GM23248 (cell line): ENCODE data around the gene CHRNA10. TPM values are rescaled to one million over a fixed set of nuclear protein-coding genes. Genes with fewer than 3 reads are reported as not detected.
"Not testable (repeated sequence)": the region's sequence is repeated elsewhere in the genome, so short reads cannot be mapped to it uniquely, and the experiment has no call there.

Experiments
- DNase-seq: peaks from one replicate; pipeline ENCODE4 v3.0.0-alpha.2; 2015
- H2AFZ ChIP-seq: fragments of 200-600 bp; sonication (generic); 2 replicates; pipeline ENCODE4 v1.6.1; 2016; ENCODE audit warnings: antibody characterized with exemption
- H3F3A ChIP-seq: fragments of 200-600 bp; sonication (generic); 2 replicates; pipeline ENCODE4 v1.6.1; 2016; ENCODE audit warnings: mild to moderate bottlenecking, antibody characterized with exemption, mixed run types; ENCODE audit not compliant: insufficient read depth
- H3K27ac ChIP-seq: fragments of 200-600 bp; sonication (generic); 2 replicates; pipeline ENCODE4 v1.5.1; 2016; ENCODE audit warnings: mild to moderate bottlenecking
- H3K27me3 ChIP-seq: fragments of 200-600 bp; sonication (generic); replicated peaks from 2 replicates; pipeline ENCODE4 v1.6.1; 2016; ENCODE audit warnings: mild to moderate bottlenecking; ENCODE audit not compliant: insufficient read depth
- H3K36me3 ChIP-seq: fragments of 200-600 bp; sonication (generic); 2 replicates; pipeline ENCODE4 v1.6.1; 2016; ENCODE audit warnings: low read depth, mild to moderate bottlenecking
- H3K4me1 ChIP-seq: fragments of 200-600 bp; sonication (generic); 2 replicates; pipeline ENCODE4 v1.6.1; 2016; ENCODE audit warnings: mild to moderate bottlenecking; ENCODE audit not compliant: insufficient read depth
- H3K4me2 ChIP-seq: fragments of 200-600 bp; sonication (generic); one replicate; pipeline ENCODE4 v1.6.1; 2016; ENCODE audit warnings: mild to moderate bottlenecking; ENCODE audit not compliant: unreplicated experiment
- H3K4me3 ChIP-seq: fragments of 200-600 bp; sonication (generic); 2 replicates; pipeline ENCODE4 v1.5.1; 2016; ENCODE audit warnings: mild to moderate bottlenecking
- H3K79me2 ChIP-seq: fragments of 200-600 bp; sonication (generic); 2 replicates; pipeline ENCODE4 v1.6.1; 2016; ENCODE audit warnings: mild to moderate bottlenecking; ENCODE audit not compliant: insufficient read depth
- H3K9ac ChIP-seq: fragments of 200-600 bp; sonication (generic); 2 replicates; pipeline ENCODE4 v1.6.1; 2016; ENCODE audit warnings: mild to moderate bottlenecking
- H3K9me2 ChIP-seq: fragments of 200-600 bp; sonication (generic); 2 replicates; pipeline ENCODE4 v1.6.1; 2016; ENCODE audit warnings: mixed run types, mild to moderate bottlenecking, moderate library complexity; ENCODE audit not compliant: insufficient read depth
- H3K9me3 ChIP-seq: fragments of 200-600 bp; sonication (generic); one replicate; pipeline ENCODE4 v1.6.1; 2017; ENCODE audit warnings: low read depth
- H4K20me1 ChIP-seq: fragments of 200-600 bp; sonication (generic); 2 replicates; pipeline ENCODE4 v1.6.0; 2016; ENCODE audit not compliant: insufficient read depth
- EZH2 ChIP-seq: fragments of 200-600 bp; sonication (generic); IDR thresholded peaks from 2 replicates; pipeline ENCODE4 v1.6.1; 2018; ENCODE audit warnings: antibody characterized with exemption, mild to moderate bottlenecking; ENCODE audit not compliant: insufficient read depth, poor library complexity, severe bottlenecking
- EZH2phosphoT487 ChIP-seq: fragments of 200-600 bp; sonication (generic); IDR thresholded peaks from 2 replicates; pipeline ENCODE4 v1.6.1; 2018; ENCODE audit warnings: antibody characterized with exemption, moderate library complexity, mild to moderate bottlenecking, low read depth; ENCODE audit not compliant: insufficient read depth
- WGBS, 2 experiments: methylation state at CpG; one replicate each; pipeline ENCODE4 v1.1.6; 2015 to 2017; ENCODE audit warnings: low lambda C conversion rate in 2 of 2, low coverage in 1 of 2; ENCODE audit errors: missing lambda C conversion rate in 2 of 2; 5-methylcytosine and 5-hydroxymethylcytosine counted together
- in situ Hi-C: fragments of 300-500 bp; cut with MboI; formaldehyde crosslinking; loops from 2 replicates; pipeline ENCODE4 v1.15.0; 2020
- polyA plus RNA-seq: library from polyadenylated mRNA; unstranded; fragments of >200 nt; fragmentation: Nextera tagmentation; extraction: Ambion mirVana; gene quantifications from 2 replicates; pipeline ENCODE4 v1.2.1, GENCODE V29; 2016
- total RNA-seq: library from RNA; depleted of rRNA; stranded (reverse); fragments of >200 nt; shearing (Covaris generic); gene quantifications from 2 replicates; pipeline ENCODE4 v1.2.3, GENCODE V29; 2014

The CHRNA10 gene
- total and polyA plus RNA-seq, 2 experiments from 2014 or later = 0.28 to 0.65 TPM

DNA sequence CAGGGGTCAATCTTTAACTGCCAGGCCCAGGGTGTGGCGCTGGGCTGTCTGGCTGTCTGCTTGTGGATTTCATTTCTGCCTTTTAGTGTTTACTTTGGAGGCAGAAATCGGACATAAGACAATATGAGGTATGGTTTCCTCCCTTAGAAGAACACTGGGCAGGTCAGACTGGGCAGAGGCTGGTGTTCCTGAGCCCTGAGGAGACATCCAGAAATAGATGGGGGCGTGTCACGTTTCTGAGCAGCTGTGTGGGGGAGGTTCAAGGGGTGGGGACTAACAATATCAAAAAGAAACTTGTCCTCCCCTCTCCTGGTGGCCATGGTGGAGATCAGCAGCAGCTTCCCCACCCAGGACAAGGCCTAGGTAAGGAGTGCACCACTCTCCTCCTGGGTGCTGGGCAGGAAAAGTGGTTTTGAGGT, 26.4 kb downstream of the CHRNA10 start, which contains the start of gene ART1:
ART1 (plus strand) TSS at position 312 of the 419 bp plus-strand sequence. CDS start 14,086 bp downstream, outside the sequence.
- Histone ChIP-seq H3K27me3 (peaks cover 22% of the 10 kb centered on the region), H3K4me3 (no peak within 1 kb of the TSS), H3K9me2 (no peaks in the 10 kb centered on the region), H4K20me1 (no peaks in the 10 kb centered on the region), H2AFZ (no peak within 1 kb of the TSS), H3K4me2 (no peak within 1 kb of the TSS), H3K9ac (no peak within 1 kb of the TSS), H3K36me3 (no peaks in the 10 kb centered on the region), H3K4me1 (no peaks in the 10 kb centered on the region), H3K9me3 (no peaks in the 10 kb centered on the region), H3F3A (no peaks in the 10 kb centered on the region), H3K79me2 (no peaks in the 10 kb centered on the region), H3K27ac (no peak within 1 kb of the TSS)
- in situ Hi-C loops = no loop called here
- TF ChIP-seq EZH2 = no peak
- no peak for TF ChIP-seq EZH2phosphoT487
- peak; percentile 19 for DNase-seq
- WGBS, 2 experiments = 59 to 66% methylated on average over 4 of the region's 4 CpGs

DNA sequence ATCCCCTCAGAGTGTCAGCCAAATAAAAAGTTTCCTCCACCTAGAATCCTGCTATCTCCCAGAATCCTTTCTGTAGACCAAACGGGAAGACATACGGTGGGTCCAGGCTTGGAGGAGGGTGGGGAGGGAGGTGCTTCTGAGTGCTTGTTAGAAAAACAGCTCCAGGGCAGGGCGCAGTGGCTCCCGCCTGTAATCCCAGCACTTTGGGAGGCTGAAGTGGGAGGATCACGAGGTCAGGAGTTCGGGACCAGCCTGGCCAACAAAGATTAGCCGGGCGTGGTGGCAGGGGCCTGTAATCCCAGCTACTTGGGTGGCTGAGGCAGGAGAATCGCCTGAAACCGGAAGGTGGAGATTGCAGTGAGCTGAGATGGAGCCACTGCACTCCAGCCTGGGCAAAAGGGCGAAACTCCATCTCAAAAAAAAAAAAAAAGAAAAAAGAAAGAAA, 28.1 kb downstream of the CHRNA10 start:
- H3K9ac ChIP-seq, H3F3A ChIP-seq, H3K79me2 ChIP-seq, H3K9me2 ChIP-seq, H4K20me1 ChIP-seq, in situ Hi-C loops, H3K4me3 ChIP-seq, H3K36me3 ChIP-seq, DNase-seq, H3K4me2 ChIP-seq, H3K4me1 ChIP-seq, H2AFZ ChIP-seq, H3K27ac ChIP-seq, H3K9me3 ChIP-seq: not testable (repeated sequence)
- WGBS, 2 experiments = 53 to 55% methylated on average over 10 to 11 of the region's 11 CpGs
- H3K27me3 ChIP-seq = peaks cover 16% of the 10 kb centered on the region

DNA sequence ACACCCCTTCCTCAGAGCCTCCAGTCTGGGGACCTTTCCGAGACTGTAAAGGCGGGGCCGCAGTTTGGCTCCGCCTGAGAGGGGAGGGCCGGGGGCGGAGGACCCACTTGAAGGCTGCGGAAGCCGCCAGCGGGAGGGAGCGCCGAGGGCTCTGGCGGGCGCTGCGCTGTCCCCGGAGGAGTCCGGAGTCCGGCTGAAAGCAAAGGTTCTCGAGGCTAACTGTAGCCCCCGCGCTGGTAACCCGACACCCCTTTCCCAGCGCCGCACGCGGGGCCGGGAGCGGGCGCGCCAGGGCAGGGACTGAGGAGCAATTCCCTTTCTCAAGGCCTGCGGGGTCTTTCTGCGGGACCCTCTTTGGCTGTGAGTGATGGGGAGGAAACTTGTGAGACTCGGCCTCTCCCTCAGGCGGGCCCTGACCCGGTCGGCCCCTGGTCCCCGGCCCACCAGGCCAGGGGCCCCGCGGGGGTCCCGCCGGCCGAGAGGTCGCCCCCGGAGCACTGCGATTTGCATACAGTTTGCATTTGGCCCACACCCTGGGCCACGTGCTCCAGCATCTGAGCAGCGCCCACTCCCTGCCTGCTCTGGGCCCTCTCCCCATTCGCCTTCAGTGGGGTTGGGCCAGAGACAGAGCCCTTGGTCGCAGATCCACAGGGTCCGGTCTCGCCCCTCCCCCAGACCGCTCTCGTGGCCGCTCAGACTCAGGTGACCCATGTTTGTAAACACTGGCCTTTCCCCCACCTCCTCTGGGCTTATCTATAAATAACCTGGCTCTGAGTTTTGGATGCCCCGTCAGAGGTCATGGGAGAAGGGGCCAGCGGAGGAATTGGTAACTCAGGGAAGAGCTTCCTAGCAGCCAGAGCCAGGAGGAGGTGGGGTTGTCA, 28.9 kb downstream of the CHRNA10 start:
- WGBS, 2 experiments = 3 to 4% methylated on average over 47 to 55 of the region's 55 CpGs
- Histone ChIP-seq H2AFZ (peak overlapping the region; percentile 86), H3K4me1 (no peaks in the 10 kb centered on the region), H3K27ac (no peak overlapping the region), H3K9me2 (no peaks in the 10 kb centered on the region), H3K4me3 (peak overlapping the region; percentile 69), H3K9ac (peak overlapping the region; percentile 54), H3K9me3 (no peaks in the 10 kb centered on the region), H3K79me2 (no peaks in the 10 kb centered on the region), H3K27me3 (peaks cover 16% of the 10 kb centered on the region), H4K20me1 (no peaks in the 10 kb centered on the region), H3K4me2 (peak overlapping the region; percentile 86), H3F3A (no peaks in the 10 kb centered on the region), H3K36me3 (no peaks in the 10 kb centered on the region)
- in situ Hi-C loops = no loop called here
- peak; percentile 69 for DNase-seq
- no peak for TF ChIP-seq EZH2phosphoT487
- TF ChIP-seq EZH2 = no peak

DNA sequence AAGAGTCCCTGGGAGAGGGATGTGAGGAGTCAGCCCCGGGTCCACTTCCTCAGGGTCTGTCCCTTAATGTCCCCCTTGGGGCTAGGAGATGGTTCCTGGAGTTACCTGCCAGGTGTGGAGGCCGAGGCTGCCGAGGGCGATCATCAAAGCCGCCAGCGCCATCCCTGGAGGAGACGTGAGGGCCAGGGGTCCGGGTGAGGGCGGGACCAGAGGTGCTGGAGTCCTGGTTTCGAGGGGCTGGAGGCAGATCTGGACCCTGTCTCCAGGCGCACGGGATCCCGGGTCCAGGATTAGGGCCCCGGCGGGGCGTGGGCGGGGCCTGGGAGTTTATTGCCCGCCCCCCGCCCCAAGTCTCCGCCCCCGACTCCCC, 29.5 kb downstream of the CHRNA10 start, which contains the start of gene ART5:
ART5 (minus strand) TSS at position 292 of the 370 bp plus-strand sequence; CDS start at position 162, 130 bp downstream.
- Histone ChIP-seq H3K4me1 (no peaks in the 10 kb centered on the region), H3F3A (no peaks in the 10 kb centered on the region), H3K27me3 (peaks cover 16% of the 10 kb centered on the region), H3K79me2 (no peaks in the 10 kb centered on the region), H3K9me2 (no peaks in the 10 kb centered on the region), H3K27ac (no peak within 1 kb of the TSS), H3K9me3 (no peaks in the 10 kb centered on the region), H3K4me2 (peak within 1 kb of the TSS; percentile 86), H2AFZ (peak within 1 kb of the TSS; percentile 86), H3K4me3 (peak within 1 kb of the TSS; percentile 69), H3K36me3 (no peaks in the 10 kb centered on the region), H4K20me1 (no peaks in the 10 kb centered on the region), H3K9ac (peak within 1 kb of the TSS; percentile 54)
- no peak for DNase-seq
- in situ Hi-C loops = no loop called here
- TF ChIP-seq EZH2phosphoT487 (no peak), EZH2 (no peak)
- WGBS, 2 experiments = 9 to 17% methylated on average over 10 to 16 of the region's 21 CpGs
